ENCODE data around the gene PLEKHG5.

Gene PLEKHG5

GRCh38 chr1:6491480-6491962 lies at the start of gene PLEKHG5:
Gene PLEKHG5 (minus strand): TSS chr1:6491667. CDS start chr1:6477571, 14,096 bp downstream.
- intact Hi-C loops (cut with DNase I), result no loop called here
- peak in 1 of 10 donors; percentile 66 for DNase-seq

GRCh38 chr1:6538956-6539355 lies 47.5 kb upstream of the PLEKHG5 start:
- DNase-seq, result no peak
- intact Hi-C loops (cut with DNase I), result no loop called here

- DNase-seq, result no peak
- intact Hi-C loops (cut with DNase I), result no loop called here
Measured at GRCh38 chr1:6536291-6536690, 44.8 kb upstream of the PLEKHG5 start.

- peak in 1 of 10 donors; percentile 24 for DNase-seq
- intact Hi-C loops (cut with DNase I), result no loop called here
Measured at GRCh38 chr1:6535214-6535613, 43.7 kb upstream of the PLEKHG5 start.

- DNase-seq, result peak in 2 of 10 donors; percentile 15 to 41
Measured at GRCh38 chr1:6534248-6534822, 42.9 kb upstream of the PLEKHG5 start.

GRCh38 chr1:6531996-6532395 lies 40.5 kb upstream of the PLEKHG5 start:
- DNase-seq, result peak in 2 of 10 donors; percentile 2 to 24
- intact Hi-C loops (cut with DNase I), result no loop called here

More at GRCh38 chr1:6534248-6534822, 42.9 kb upstream of the PLEKHG5 start:
- intact Hi-C loops (cut with DNase I), result no loop called here

- peak in 2 of 10 donors; percentile 55 to 75 for DNase-seq
- intact Hi-C loops (cut with DNase I), result no loop called here
Measured at GRCh38 chr1:6530504-6531160, 39.2 kb upstream of the PLEKHG5 start.

- intact Hi-C loops (cut with DNase I), result no loop called here
- peak in 2 of 10 donors; percentile 9 to 13 for DNase-seq
Measured at GRCh38 chr1:6528492-6528891, 37.0 kb upstream of the PLEKHG5 start.

- intact Hi-C loops (cut with DNase I), result no loop called here
- peak in 2 of 10 donors; percentile 40 to 47 for DNase-seq
Measured at GRCh38 chr1:6526316-6526715, 34.8 kb upstream of the PLEKHG5 start.

- DNase-seq, result peak in 2 of 10 donors; percentile 62 to 64
- intact Hi-C loops (cut with DNase I), result loop anchor here (5.0 kb wide), 1 partner anchor 36 kb away; no protein-coding TSS in a partner anchor
Measured at GRCh38 chr1:6523566-6523965, 32.1 kb upstream of the PLEKHG5 start.

GRCh38 chr1:6521536-6521935 lies 30.1 kb upstream of the PLEKHG5 start:
- intact Hi-C loops (cut with DNase I), result loop anchor here (5.0 kb wide), 1 partner anchor 34 kb away; no protein-coding TSS in a partner anchor
- peak in 2 of 10 donors; percentile 9 for DNase-seq

- intact Hi-C loops (cut with DNase I), result loop anchor here (5.0 kb wide), 1 partner anchor 33 kb away; no protein-coding TSS in a partner anchor
- DNase-seq, result peak in 8 of 10 donors; percentile 56 to 97 (median 74)
Measured at GRCh38 chr1:6519935-6520671, 28.6 kb upstream of the PLEKHG5 start.

- peak in 1 of 10 donors; percentile 79 for DNase-seq
- intact Hi-C loops (cut with DNase I), result no loop called here
Measured at GRCh38 chr1:6519491-6519934, 28.0 kb upstream of the PLEKHG5 start.

GRCh38 chr1:6517435-6517851 lies 26.0 kb upstream of the PLEKHG5 start:
- DNase-seq, result peak in 2 of 10 donors; percentile 41 to 75
- intact Hi-C loops (cut with DNase I), result no loop called here

- intact Hi-C loops (cut with DNase I), result no loop called here
- DNase-seq, result peak in 1 of 10 donors; percentile 16
Measured at GRCh38 chr1:6515771-6516170, 24.3 kb upstream of the PLEKHG5 start.

- intact Hi-C loops (cut with DNase I), result no loop called here
- peak in 1 of 10 donors; percentile 61 for DNase-seq
Measured at GRCh38 chr1:6513320-6513801, 21.9 kb upstream of the PLEKHG5 start.

GRCh38 chr1:6512908-6513280 lies 21.4 kb upstream of the PLEKHG5 start:
- intact Hi-C loops (cut with DNase I), result no loop called here
- peak in 1 of 10 donors; percentile 31 for DNase-seq

GRCh38 chr1:6512245-6512907 lies 20.9 kb upstream of the PLEKHG5 start:
- DNase-seq, result peak in 1 of 10 donors; percentile 49
- intact Hi-C loops (cut with DNase I), result no loop called here

GRCh38 chr1:6511561-6512244 lies 20.2 kb upstream of the PLEKHG5 start:
- no peak for DNase-seq
- intact Hi-C loops (cut with DNase I), result no loop called here

- intact Hi-C loops (cut with DNase I), result no loop called here
- no peak for DNase-seq
Measured at GRCh38 chr1:6511056-6511455, 19.6 kb upstream of the PLEKHG5 start.
